A673 (cell line): Measurements from ENCODE around the gene FAM120B. TPM values are rescaled to one million over a fixed set of nuclear protein-coding genes. Genes with fewer than 3 reads are reported as not detected.

Experiments used
- BruUV-seq: library from RNA; stranded (reverse); fragments of 400-500 nt; replicated peaks from 2 replicates; lab custom pipeline; 2021; lab: Mats Ljungman, UMichigan
- CTCF ChIA-PET: fragments of 300-600 bp; sonication (Branson Sonifier 250); formaldehyde crosslinking; loops from one replicate; lab custom pipeline; 2022; ENCODE audit warnings: antibody characterized with exemption; lab: Charles Lee
- POLR2A ChIA-PET: fragments of 300-600 bp; sonication (Branson Sonifier 250); formaldehyde crosslinking; loops from one replicate; lab custom pipeline; 2022; ENCODE audit warnings: antibody characterized with exemption; ENCODE audit not compliant: low non-redundant PET; lab: Charles Lee
- DNase-seq: peaks from one replicate; pipeline ENCODE4 v3.0.0-alpha.2; 2015; ENCODE audit warnings: low spot score
- H3K27ac ChIP-seq: fragments of 200-600 bp; sonication (generic); 2 replicates; pipeline ENCODE4 v1.5.1; 2016; ENCODE audit warnings: mixed run types, low read depth, mild to moderate bottlenecking, mixed read lengths, antibody characterized with exemption, low read length; ENCODE audit not compliant: poor library complexity, severe bottlenecking
- H3K27me3 ChIP-seq: fragments of 200-600 bp; sonication (generic); replicated peaks from 2 replicates; pipeline ENCODE4 v1.6.1; 2017; ENCODE audit warnings: mixed run types, low read depth, mild to moderate bottlenecking, mixed read lengths, antibody characterized with exemption, low read length; ENCODE audit not compliant: insufficient read depth, poor library complexity
- H3K36me3 ChIP-seq: fragments of 200-600 bp; sonication (generic); 2 replicates; pipeline ENCODE4 v1.6.1; 2016; ENCODE audit warnings: mixed run types, mild to moderate bottlenecking, mixed read lengths, antibody characterized with exemption, low read length; ENCODE audit not compliant: insufficient read depth, poor library complexity, severe bottlenecking
- H3K4me1 ChIP-seq: fragments of 200-600 bp; sonication (generic); 2 replicates; pipeline ENCODE4 v1.6.1; 2017; ENCODE audit warnings: mixed run types, mild to moderate bottlenecking, mixed read lengths, antibody characterized with exemption, low read length; ENCODE audit not compliant: insufficient read depth, poor library complexity, severe bottlenecking
- H3K4me3 ChIP-seq: fragments of 200-600 bp; sonication (generic); 2 replicates; pipeline ENCODE4 v1.5.1; 2016; ENCODE audit warnings: low read depth, mixed run types, mild to moderate bottlenecking, mixed read lengths, low read length; ENCODE audit not compliant: poor library complexity, severe bottlenecking
- H3K9me3 ChIP-seq: fragments of 200-600 bp; sonication (generic); 2 replicates; pipeline ENCODE4 v1.6.1; 2016; ENCODE audit warnings: mixed run types, low read depth, mild to moderate bottlenecking, mixed read lengths, antibody characterized with exemption, low read length; ENCODE audit not compliant: poor library complexity, severe bottlenecking
- EZH2 ChIP-seq: fragments of 200-600 bp; sonication (generic); IDR thresholded peaks from 2 replicates; pipeline ENCODE4 v1.6.1; 2017; ENCODE audit warnings: borderline replicate concordance, low read depth, mild to moderate bottlenecking, mixed read lengths, antibody characterized with exemption, low read length; ENCODE audit not compliant: poor library complexity, severe bottlenecking
- intact Hi-C: fragments of 100-400 bp; cut with micrococcal nuclease; formaldehyde crosslinking; loops from one replicate; pipeline ENCODE4 v1.10.0; 2022; ENCODE audit not compliant: unreplicated experiment
- total RNA-seq: library from RNA; stranded (reverse); gene quantifications from 2 replicates; pipeline ENCODE4 v1.2.3, GENCODE V29; 2021
- TF ChIP-seq, protein P1 (sequence below): fragments of 300-800, 200-600 bp; sonication (generic); conservative IDR thresholded peaks from 2 replicates; pipeline ENCODE4 v1.5.1; 2017; ENCODE audit warnings: low read depth, mild to moderate bottlenecking, antibody characterized with exemption, low read length, moderate library complexity, mixed read lengths

FAM120B gene
- total RNA-seq, 1 experiment from 2014 or later, result 31.6 TPM

DNA sequence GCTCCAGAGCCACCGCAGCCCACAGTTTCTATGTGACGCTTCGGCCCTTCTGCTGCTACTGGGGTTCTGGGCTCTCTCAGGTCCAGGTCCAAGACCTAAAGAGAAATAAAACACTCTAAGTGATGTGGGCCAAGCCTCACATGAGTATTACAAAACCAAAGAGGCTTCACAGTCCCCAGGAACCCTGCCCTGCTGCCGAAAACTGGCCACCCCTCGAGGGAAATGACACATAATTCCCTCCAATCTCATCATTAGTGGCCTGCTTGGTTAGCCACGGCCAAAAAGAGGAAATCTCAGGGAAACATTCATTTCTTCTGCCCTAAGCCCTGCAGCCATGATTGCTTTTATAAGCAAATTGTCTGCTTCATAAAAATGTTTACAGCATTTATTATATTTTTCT is 48.2 kb upstream of the FAM120B start:
- Histone ChIP-seq H3K4me3 (no peak overlapping the region), H3K27ac (no peak overlapping the region), H3K36me3 (no peaks in the 10 kb centered on the region), H3K4me1 (peaks cover 7% of the 10 kb centered on the region), H3K27me3 (no peaks in the 10 kb centered on the region), H3K9me3 (no peaks in the 10 kb centered on the region)
- TF ChIP-seq EZH2, result no peak
- TF ChIP-seq, protein P1, sequence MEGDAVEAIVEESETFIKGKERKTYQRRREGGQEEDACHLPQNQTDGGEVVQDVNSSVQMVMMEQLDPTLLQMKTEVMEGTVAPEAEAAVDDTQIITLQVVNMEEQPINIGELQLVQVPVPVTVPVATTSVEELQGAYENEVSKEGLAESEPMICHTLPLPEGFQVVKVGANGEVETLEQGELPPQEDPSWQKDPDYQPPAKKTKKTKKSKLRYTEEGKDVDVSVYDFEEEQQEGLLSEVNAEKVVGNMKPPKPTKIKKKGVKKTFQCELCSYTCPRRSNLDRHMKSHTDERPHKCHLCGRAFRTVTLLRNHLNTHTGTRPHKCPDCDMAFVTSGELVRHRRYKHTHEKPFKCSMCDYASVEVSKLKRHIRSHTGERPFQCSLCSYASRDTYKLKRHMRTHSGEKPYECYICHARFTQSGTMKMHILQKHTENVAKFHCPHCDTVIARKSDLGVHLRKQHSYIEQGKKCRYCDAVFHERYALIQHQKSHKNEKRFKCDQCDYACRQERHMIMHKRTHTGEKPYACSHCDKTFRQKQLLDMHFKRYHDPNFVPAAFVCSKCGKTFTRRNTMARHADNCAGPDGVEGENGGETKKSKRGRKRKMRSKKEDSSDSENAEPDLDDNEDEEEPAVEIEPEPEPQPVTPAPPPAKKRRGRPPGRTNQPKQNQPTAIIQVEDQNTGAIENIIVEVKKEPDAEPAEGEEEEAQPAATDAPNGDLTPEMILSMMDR, result no peak
- CTCF ChIA-PET, result no interaction called here
- no peak for DNase-seq
- POLR2A ChIA-PET, result no interaction called here
- no TSS peak for BruUV-seq
- intact Hi-C loops, result no loop called here

DNA sequence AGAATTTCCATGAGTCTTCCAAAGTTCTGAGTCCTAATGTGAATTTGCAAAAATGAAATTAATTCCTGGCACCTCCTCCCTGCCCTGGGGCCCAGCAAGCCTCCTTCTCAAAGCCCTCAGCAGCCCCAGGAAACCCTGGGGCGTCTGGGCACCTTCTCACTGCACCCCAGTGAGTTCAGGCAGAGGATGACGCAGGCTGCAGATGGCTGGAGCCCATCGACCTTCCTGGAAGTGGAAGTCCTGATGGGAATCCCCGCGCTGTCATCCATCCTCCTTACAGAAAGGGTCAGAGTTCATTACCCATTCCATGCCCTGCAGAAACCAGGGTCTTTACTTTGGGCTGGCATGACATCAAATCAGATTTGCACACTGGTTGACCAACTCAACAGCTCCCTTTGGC is 47.3 kb upstream of the FAM120B start:
- Histone ChIP-seq H3K4me3 (no peak overlapping the region), H3K36me3 (no peaks in the 10 kb centered on the region), H3K9me3 (no peaks in the 10 kb centered on the region), H3K27ac (no peak overlapping the region), H3K4me1 (no peaks in the 10 kb centered on the region), H3K27me3 (no peaks in the 10 kb centered on the region)
- TF ChIP-seq EZH2, result no peak
- TF ChIP-seq, protein P1, result no peak
- no peak for DNase-seq
- POLR2A ChIA-PET, result no interaction called here
- CTCF ChIA-PET, result no interaction called here
- intact Hi-C loops, result no loop called here
- BruUV-seq, result no TSS peak

DNA sequence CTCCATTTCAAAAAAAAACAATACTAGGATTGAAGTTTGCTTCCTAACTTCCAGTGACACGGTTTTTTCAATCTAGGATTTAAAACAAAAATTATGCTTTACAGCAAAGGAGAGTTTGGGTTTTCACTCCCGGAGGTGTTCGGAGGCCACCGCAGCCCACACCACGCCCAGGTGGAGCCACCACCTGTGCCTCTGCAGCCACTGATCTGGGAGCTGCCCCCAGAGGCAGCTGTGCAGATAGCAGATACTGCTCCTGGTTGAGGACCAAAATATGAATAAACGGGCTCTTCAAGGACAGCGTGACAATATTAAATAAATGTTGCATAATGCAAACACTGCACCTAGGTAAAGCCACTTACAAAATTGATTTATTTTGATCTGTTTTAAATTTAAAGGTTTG is 45.9 kb upstream of the FAM120B start:
- H3K27ac ChIP-seq, result no peak overlapping the region
- TF ChIP-seq, protein P1, result peak; percentile 27; the same call in 1 of the 2 replicates
- no peak for TF ChIP-seq EZH2
- ChIA-PET CTCF (no interaction called here), POLR2A (no interaction called here)
- no peak overlapping the region for H3K4me3 ChIP-seq
- H3K27me3 ChIP-seq, result no peaks in the 10 kb centered on the region
- intact Hi-C loops, result no loop called here
- no peak for DNase-seq
- no peaks in the 10 kb centered on the region for H3K36me3 ChIP-seq
- no peaks in the 10 kb centered on the region for H3K9me3 ChIP-seq
- H3K4me1 ChIP-seq, result no peaks in the 10 kb centered on the region
- BruUV-seq, result no TSS peak
